Spleen (tissue), 7 donors: Measurements from ENCODE around the gene C1QL4.

Experiments used
- POLR2A ChIP-seq, 3 donors: fragments of 450-650 bp; IDR thresholded peaks; one replicate each; pipeline ENCODE4 v1.5.1; 2017; ENCODE audit warnings: antibody characterized with exemption in 3 of 3, mild to moderate bottlenecking in 1 of 3
- POLR2AphosphoS5 ChIP-seq, 3 donors: sonication (generic); formaldehyde crosslinking; IDR thresholded peaks; one replicate each; pipeline ENCODE4 v1.5.1; 2017; ENCODE audit warnings: antibody characterized with exemption in 3 of 3
- TF ChIP-seq, protein P1 (sequence below), 11 experiments: fragments of 200-600 bp in 7 of 11; fragments of 450-650 bp in 4 of 11; sonication (generic) in 4 of 11; IDR thresholded peaks in 8 of 11; conservative IDR thresholded peaks in 3 of 11; 1 replicate in 7 of 11; 2 replicates in 4 of 11; pipeline versions ENCODE4 v1.4.0 to v1.8.0; 2016 to 2021; ENCODE audit warnings: antibody characterized with exemption in 11 of 11, inconsistent platforms in 4 of 11, mild to moderate bottlenecking in 1 of 11
- donor health status: DM: no; HTN: no; CAD: no; lungs with moderate emphysema.
- donor health status: DM: no; HTN: no; CAD: no.
- donor health status: DM: no; HTN: no; CAD: no.

DNA sequence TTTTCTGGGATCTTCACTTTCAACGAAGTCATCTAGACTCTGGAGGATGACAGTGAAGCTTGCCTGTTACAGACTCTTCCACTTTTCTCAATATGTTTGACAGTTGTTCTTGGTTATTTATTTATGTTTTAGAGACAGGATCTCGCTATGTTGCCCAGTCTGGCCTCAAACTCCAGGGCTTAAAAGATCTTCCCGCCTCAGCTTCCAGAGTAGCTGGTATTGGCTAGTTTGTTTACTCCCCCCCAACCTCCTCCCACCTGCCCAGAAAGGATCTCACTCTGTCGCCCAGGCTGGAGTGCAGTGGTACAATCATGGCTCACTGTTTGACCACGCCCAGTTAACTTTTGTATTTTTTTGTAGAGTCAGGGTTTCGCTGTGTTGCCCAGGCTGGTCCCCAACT lies 33.6 kb upstream of the C1QL4 start:
- TF ChIP-seq, protein P1, sequence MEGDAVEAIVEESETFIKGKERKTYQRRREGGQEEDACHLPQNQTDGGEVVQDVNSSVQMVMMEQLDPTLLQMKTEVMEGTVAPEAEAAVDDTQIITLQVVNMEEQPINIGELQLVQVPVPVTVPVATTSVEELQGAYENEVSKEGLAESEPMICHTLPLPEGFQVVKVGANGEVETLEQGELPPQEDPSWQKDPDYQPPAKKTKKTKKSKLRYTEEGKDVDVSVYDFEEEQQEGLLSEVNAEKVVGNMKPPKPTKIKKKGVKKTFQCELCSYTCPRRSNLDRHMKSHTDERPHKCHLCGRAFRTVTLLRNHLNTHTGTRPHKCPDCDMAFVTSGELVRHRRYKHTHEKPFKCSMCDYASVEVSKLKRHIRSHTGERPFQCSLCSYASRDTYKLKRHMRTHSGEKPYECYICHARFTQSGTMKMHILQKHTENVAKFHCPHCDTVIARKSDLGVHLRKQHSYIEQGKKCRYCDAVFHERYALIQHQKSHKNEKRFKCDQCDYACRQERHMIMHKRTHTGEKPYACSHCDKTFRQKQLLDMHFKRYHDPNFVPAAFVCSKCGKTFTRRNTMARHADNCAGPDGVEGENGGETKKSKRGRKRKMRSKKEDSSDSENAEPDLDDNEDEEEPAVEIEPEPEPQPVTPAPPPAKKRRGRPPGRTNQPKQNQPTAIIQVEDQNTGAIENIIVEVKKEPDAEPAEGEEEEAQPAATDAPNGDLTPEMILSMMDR (IDR thresholded peaks at IDR 0.05 in 8 of 11, conservative IDR thresholded peaks at IDR 0.05 in 3 of 11), result no peak
- no peak for TF ChIP-seq POLR2A (IDR thresholded peaks at IDR 0.05)
- TF ChIP-seq POLR2AphosphoS5 (IDR thresholded peaks at IDR 0.05), result no peak
